ENCODE results near the gene PRDM13. TPM values are rescaled to one million over a fixed set of nuclear protein-coding genes. Genes with fewer than 3 reads are reported as not detected.
A peak's percentile ranks its signal among the peaks of the same experiment; 100 is the strongest.
"Not testable (repeated sequence)": the region's sequence is repeated elsewhere in the genome, so short reads cannot be mapped to it uniquely, and the experiment has no call there.

The PRDM13 gene
- total RNA-seq, 2 donors from 2014 or later: not detected

DNA sequence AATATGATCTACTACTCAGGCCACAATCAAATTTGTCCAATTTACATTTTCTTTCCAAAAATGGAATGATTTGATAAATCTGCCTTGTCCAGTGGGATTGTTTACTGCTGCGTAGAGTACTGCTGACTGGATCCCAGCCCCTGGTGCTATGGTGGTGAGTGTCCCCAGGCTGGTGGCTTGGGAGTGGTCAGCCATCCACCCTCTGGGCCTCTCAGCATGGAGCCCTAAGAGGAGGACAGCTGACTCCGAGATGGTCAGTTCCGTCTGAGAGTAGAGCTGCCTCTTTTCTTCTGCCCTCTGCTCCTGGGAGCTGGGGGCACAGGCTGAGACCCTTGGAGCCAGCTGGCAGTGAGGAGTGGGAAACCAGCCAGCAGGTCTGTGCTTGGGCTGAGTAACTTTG is 22.7 kb downstream of the PRDM13 start:
- H3K4me3 Mint-ChIP-seq: no peak overlapping the region
- H3K9me3 Mint-ChIP-seq: peaks cover 3% of the 10 kb centered on the region
- peak in 1 of 2 donors; percentile 20 for ATAC-seq
- peaks cover 32 to 52% of the 10 kb centered on the region in 2 donors for H3K27me3 Mint-ChIP-seq
- no peak for DNase-seq (ENCODE audit: low spot score)
- H3K36me3 Mint-ChIP-seq: no peaks in the 10 kb centered on the region
- H3K27ac Mint-ChIP-seq: no peak overlapping the region
- no peaks in the 10 kb centered on the region for H3K4me1 Mint-ChIP-seq (ENCODE audit: low read depth in 2 of 2)

DNA sequence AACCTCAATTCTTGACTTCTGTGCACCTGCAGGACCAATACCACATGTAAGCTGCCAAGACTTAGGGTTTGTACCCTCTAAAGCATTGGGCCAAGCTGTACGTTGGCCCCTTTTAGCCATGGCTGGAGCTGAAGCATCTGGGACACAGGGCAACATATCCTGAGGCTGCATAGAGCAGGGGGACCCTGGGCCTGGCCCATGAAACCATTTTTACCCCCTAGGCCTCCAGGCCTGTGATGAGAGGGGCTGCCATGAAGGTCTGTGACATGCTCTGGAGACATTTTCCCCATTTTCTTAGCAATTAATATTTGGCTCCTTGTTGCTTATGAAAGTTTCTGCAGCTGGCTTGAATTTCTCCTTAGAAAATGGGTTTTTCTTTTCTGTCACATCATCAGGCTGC is 31.0 kb downstream of the PRDM13 start:
- DNase-seq (ENCODE audit: low spot score): no peak
- Mint-ChIP-seq H3K4me1 (ENCODE audit: low read depth in 2 of 2) (no peaks in the 10 kb centered on the region), H3K36me3 (peaks cover 9% of the 10 kb centered on the region), H3K27me3 (peaks cover 21 to 35% of the 10 kb centered on the region in 2 donors), H3K4me3 (no peak overlapping the region), H3K27ac (no peak overlapping the region), H3K9me3 (peaks cover 7% of the 10 kb centered on the region)
- ATAC-seq: no peak

DNA sequence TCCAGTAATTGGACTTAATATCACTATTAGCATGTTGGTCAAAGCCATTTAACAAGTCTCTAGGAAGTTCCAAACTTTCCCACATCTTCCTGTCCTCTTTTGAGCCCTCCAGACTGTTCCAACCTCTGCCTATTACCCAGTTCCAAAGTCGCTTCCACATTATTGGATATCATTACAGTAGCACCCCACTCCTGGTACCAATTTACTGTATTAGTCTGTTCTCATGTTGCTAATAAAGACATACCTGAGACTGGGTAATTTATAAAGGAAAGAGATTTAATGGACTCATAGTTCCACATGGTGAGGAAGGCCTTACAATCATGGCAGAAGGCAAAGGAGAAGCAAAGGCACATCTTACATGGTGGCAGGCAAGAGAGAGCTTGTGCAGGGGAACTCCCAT is 31.7 kb downstream of the PRDM13 start:
- not testable (repeated sequence) for ATAC-seq

DNA sequence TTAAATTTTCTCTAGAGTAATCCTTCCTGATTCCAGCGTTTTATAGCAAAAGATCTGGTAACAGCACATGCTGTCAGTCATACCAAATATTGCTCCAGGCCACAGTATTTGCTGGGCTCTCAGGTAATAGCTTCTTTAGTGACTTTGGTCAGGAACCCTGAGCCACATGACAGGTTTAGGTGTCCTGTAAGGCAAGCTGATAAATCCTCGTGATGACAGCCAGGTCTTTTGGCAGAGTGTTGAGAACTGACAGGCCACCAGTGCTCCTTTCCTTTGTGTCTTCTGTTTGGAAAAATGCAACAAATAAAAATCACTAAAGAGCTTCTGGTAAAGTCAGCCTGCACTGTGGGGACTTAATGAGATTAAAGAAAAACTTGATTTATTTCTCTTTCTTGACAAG is 34.6 kb downstream of the PRDM13 start:
- H3K9me3 Mint-ChIP-seq: peaks cover 7% of the 10 kb centered on the region
- H3K27ac Mint-ChIP-seq: no peak overlapping the region
- ATAC-seq (no peak), DNase-seq (ENCODE audit: low spot score) (no peak)
- peaks cover 9% of the 10 kb centered on the region for H3K36me3 Mint-ChIP-seq
- no peaks in the 10 kb centered on the region for H3K4me1 Mint-ChIP-seq (ENCODE audit: low read depth in 2 of 2)
- no peak overlapping the region for H3K4me3 Mint-ChIP-seq
- H3K27me3 Mint-ChIP-seq: peaks cover 26 to 60% of the 10 kb centered on the region in 2 donors

More for the DNA sequence above, 31.7 kb downstream of the PRDM13 start:
- H3K4me1 Mint-ChIP-seq (ENCODE audit: low read depth in 2 of 2); H3K36me3 Mint-ChIP-seq; DNase-seq (ENCODE audit: low spot score); H3K27ac Mint-ChIP-seq; H3K9me3 Mint-ChIP-seq; H3K4me3 Mint-ChIP-seq: not testable (repeated sequence)
- H3K27me3 Mint-ChIP-seq: peaks cover 17 to 34% of the 10 kb centered on the region in 2 donors

DNA sequence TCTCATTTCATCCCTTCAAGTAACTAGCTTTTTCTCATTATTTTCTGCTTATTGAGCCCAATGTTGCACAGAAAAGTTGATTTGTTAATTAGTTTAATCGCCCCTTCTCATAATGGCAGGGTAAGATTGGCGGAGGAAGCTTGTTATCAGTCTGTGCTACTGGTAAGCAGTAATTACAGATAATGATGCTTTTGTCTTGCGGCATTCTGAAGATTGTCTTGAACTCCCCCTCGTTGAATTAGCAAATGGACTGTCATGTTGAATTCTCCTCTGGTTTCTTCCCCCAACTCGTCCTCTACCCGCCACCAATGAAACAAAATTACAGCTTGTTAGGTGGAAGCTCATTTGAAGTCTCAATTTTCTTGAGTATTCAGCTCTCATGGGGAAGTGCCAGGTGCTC is 39.4 kb downstream of the PRDM13 start:
- Mint-ChIP-seq H3K36me3 (no peaks in the 10 kb centered on the region), H3K4me3 (no peak overlapping the region), H3K9me3 (no peaks in the 10 kb centered on the region), H3K27ac (no peak overlapping the region), H3K27me3 (peaks cover 20 to 57% of the 10 kb centered on the region in 2 donors), H3K4me1 (ENCODE audit: low read depth in 2 of 2) (no peaks in the 10 kb centered on the region)
- DNase-seq (ENCODE audit: low spot score) (no peak), ATAC-seq (no peak)

DNA sequence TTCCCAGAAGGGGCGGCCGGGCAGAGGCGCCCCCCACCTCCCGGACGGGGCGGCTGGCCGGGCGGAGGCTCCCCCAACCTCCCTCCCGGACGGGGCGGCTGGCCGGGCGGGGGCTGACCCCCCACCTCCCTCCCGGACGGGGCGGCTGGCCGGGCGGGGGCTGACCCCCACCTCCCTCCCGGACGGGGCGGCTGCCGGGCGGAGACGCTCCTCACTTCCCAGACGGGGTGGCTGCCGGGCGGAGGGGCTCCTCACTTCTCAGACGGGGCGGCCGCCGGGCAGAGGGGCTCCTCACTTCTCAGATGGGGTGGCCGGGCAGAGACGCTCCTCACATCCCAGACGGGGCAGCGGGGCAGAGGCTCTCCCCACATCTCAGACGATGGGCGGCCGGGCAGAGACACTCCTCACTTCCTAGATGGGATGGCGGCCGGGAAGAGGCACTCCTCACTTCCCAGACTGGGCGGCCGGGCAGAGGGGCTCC is 43.5 kb downstream of the PRDM13 start:
- H3K4me1 Mint-ChIP-seq (ENCODE audit: low read depth in 2 of 2); H3K36me3 Mint-ChIP-seq; H3K9me3 Mint-ChIP-seq; ATAC-seq; H3K4me3 Mint-ChIP-seq; DNase-seq (ENCODE audit: low spot score); H3K27ac Mint-ChIP-seq: not testable (repeated sequence)
- H3K27me3 Mint-ChIP-seq: peaks cover 17 to 35% of the 10 kb centered on the region in 2 donors

DNA sequence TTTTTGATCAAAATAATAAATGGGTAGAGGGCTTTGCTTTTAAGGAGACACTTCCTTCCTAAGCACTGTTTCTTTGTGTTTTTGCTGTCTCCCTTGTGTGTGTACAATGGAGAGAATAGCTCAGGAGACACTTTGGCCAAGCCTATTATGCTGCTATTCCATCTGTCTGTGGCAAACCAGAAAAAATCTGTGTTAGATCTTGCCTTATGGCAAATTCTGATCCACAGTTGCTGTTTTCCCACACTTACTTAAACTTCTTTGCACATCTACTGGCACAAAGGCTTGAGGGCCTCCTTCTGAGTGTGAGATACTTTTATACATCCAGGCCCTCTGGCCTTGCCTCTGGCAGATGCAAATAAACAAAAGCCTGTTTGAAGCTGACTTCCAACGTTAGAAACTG is 53.6 kb downstream of the PRDM13 start:
- H3K4me1 Mint-ChIP-seq (ENCODE audit: low read depth in 2 of 2): no peaks in the 10 kb centered on the region
- H3K36me3 Mint-ChIP-seq: no peaks in the 10 kb centered on the region
- no peak for ATAC-seq
- peaks cover 16 to 29% of the 10 kb centered on the region in 2 donors for H3K27me3 Mint-ChIP-seq
- DNase-seq (ENCODE audit: low spot score): no peak
- H3K27ac Mint-ChIP-seq: no peak overlapping the region
- H3K9me3 Mint-ChIP-seq: no peaks in the 10 kb centered on the region
- H3K4me3 Mint-ChIP-seq: no peak overlapping the region

DNA sequence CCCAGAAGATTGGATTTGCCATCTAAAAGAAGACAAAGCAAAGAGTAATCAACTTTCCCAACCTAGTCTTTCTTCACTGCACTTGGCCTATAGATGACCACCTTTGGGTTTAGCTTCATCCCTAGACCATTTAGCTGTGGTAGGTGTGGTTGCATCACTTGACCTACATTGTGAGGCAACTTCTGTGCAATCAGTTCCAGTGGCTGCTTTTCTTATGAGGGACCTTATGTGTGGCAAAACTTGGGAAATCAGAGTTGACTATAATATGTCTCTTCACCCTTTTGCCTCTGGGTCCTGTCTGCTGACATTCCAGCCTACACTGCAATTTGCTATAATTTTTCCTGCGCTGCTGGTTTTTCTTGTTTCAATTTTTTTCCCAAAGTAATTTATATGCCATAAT is 55.2 kb downstream of the PRDM13 start:
- no peak overlapping the region for H3K27ac Mint-ChIP-seq
- peaks cover 14 to 19% of the 10 kb centered on the region in 2 donors for H3K27me3 Mint-ChIP-seq
- ATAC-seq (no peak), DNase-seq (ENCODE audit: low spot score) (no peak)
- H3K4me1 Mint-ChIP-seq (ENCODE audit: low read depth in 2 of 2): no peaks in the 10 kb centered on the region
- H3K4me3 Mint-ChIP-seq: no peak overlapping the region
- no peaks in the 10 kb centered on the region for H3K36me3 Mint-ChIP-seq
- H3K9me3 Mint-ChIP-seq: no peaks in the 10 kb centered on the region

DNA sequence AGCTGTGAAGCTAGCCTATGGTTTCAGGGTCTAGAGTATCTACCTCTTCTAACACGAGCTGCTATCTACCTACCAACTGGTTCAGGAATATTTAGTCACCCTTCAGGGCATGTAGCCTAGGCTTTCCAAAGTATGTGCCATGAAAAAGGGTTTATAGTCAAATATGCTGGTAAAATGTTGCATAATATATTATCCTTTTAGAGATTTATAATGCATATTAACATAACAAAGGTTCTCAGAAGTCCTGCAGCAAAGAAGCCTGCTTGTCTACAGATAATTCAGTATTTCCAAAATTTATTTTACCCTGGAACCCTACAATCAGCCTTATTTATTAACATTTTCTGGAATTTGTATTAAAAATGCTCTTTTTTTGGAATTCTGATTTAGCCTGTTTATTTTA is 56.0 kb downstream of the PRDM13 start:
- Mint-ChIP-seq H3K4me1 (ENCODE audit: low read depth in 2 of 2) (no peaks in the 10 kb centered on the region), H3K36me3 (no peaks in the 10 kb centered on the region)
- no peak for ATAC-seq

More for the DNA sequence above, 56.0 kb downstream of the PRDM13 start:
- H3K27me3 Mint-ChIP-seq: peaks cover 16 to 17% of the 10 kb centered on the region in 2 donors
- no peak for DNase-seq (ENCODE audit: low spot score)
- no peak overlapping the region for H3K4me3 Mint-ChIP-seq
- H3K9me3 Mint-ChIP-seq: no peaks in the 10 kb centered on the region
- H3K27ac Mint-ChIP-seq: no peak overlapping the region

Other genes with a start within 250 kb of the PRDM13 start
- gene COQ3, start 212.6 kb upstream of the PRDM13 start, total RNA-seq: 10 to 100 TPM in 1 of 2 donors, 1 to 10 TPM in 1; 7.9 to 12.5 TPM
- gene PNISR, start 181.5 kb upstream of the PRDM13 start, total RNA-seq: 100 to 1,000 TPM; 105 to 113 TPM
- 10 to 100 TPM in 1 of 2 donors, 1 to 10 TPM in 1; 9.8 to 21.7 TPM for gene USP45, start 91.4 kb upstream of the PRDM13 start, total RNA-seq
- 10 to 100 TPM; 44.2 to 45.5 TPM for gene CCNC, start 38.2 kb upstream of the PRDM13 start, total RNA-seq

All from natural killer cell treated with Interleukin-12 subunit alpha and Interleukin-12 subunit beta and Interleukin-15 and Interleukin-18, amount 100 ng/mL, for 72 hours (primary cell).